Measurements from ENCODE around the gene SERPINA12. TPM values are rescaled to one million over a fixed set of nuclear protein-coding genes. Genes with fewer than 3 reads are reported as not detected.

The SERPINA12 gene
- total RNA-seq, 1 experiment from 2014 or later = not detected

DNA sequence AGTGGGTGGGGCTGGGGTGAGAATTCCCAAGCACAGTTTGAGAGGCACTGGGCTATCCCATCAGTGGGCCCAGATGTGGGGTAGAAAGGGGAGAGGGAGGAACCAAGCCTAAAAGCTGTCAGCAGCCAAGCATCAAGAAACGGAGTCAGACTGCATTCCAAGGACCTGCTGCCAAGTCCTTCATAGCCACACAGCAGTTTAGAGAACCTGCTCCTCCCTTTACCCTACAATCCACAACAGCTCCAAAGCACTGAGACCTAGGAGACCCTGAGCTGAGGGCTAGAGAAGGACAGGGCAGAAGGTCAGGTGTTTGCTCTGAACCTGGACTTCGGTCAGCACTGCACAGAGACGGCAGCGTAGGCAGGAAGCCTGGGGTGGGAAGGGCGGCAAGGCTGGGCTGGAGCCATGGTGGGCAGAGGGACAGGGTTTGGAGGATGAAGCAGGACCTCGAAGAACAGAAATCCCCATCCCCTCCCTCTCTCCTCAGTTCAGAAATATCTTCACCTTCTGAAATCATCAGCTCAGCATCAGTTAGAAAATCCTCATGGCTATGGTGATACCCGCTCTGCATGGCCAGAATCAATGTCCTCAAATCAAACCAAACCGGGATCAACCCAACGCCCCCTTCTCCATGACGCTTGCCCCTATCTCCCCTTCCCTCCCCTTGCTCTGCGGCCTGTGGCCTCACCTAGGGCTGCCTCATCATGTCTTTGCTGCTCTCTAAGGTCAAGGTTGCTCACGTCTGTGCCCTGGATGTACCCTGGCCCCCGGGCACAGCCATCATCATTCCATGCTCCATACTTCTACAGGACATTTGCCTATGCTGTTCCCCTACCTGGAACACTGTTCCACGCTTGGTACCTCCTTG lies 39.1 kb upstream of the SERPINA12 start:
- H4K5ac ChIP-seq (ENCODE audit: insufficient read length, low read depth, low read length) = no peak overlapping the region
- no peak overlapping the region for H3K14ac ChIP-seq (ENCODE audit: insufficient read depth, low read length)
- no peak overlapping the region for H3K27ac ChIP-seq (ENCODE audit: insufficient read length, low read depth, low read length)
- no peaks in the 10 kb centered on the region for H3K27me3 ChIP-seq (ENCODE audit: insufficient read depth, low read length)
- H3K4ac ChIP-seq (ENCODE audit: low read depth, low read length) = no peak overlapping the region
- Mint-ChIP-seq H3K4me1 (peaks cover 21 to 24% of the 10 kb centered on the region in 2 experiments), H3K27ac (peak overlapping the region in 1 of 3 experiments; percentile 69; a peak in 2 of 7 replicates), H3K4me3 (no peak overlapping the region), H3K36me3 (ENCODE audit: insufficient read depth in 1 of 3, low read depth in 3 of 3) (no peaks in the 10 kb centered on the region), H3K27me3 (ENCODE audit: low read depth) (peaks cover 25% of the 10 kb centered on the region), H3K9me3 (peaks cover 4 to 7% of the 10 kb centered on the region in 2 experiments; a peak in 4 of 5 replicates)
- no peak overlapping the region for H3K23ac ChIP-seq (ENCODE audit: insufficient read length, low read depth, low read length)
- no peaks in the 10 kb centered on the region for H3K79me1 ChIP-seq (ENCODE audit: insufficient read depth, low read depth, low read length, poor library complexity, severe bottlenecking)
- DNase-seq = no peak
- no peak overlapping the region for H2BK120ac ChIP-seq (ENCODE audit: low read depth, low read length, poor library complexity, severe bottlenecking)
- H4K8ac ChIP-seq (replicated peaks; ENCODE audit: insufficient read length, low read depth, low read length) = no peak overlapping the region
- H3K79me2 ChIP-seq (ENCODE audit: insufficient read depth, low read length) = no peaks in the 10 kb centered on the region
- H2BK5ac ChIP-seq (ENCODE audit: insufficient read length, low read length) = no peak overlapping the region
- no peak overlapping the region for H3T11ph ChIP-seq (ENCODE audit: low read length)
- no peaks in the 10 kb centered on the region for H4K20me1 ChIP-seq (ENCODE audit: control insufficient read depth, insufficient read depth, insufficient read length)
- no peak overlapping the region for H2BK20ac ChIP-seq (ENCODE audit: low read depth, low read length, poor library complexity, severe bottlenecking)
- no peak overlapping the region for H3K56ac ChIP-seq (ENCODE audit: insufficient read length, low read depth, low read length)
- H3K4me1 ChIP-seq (ENCODE audit: insufficient read depth, low read length) = peaks cover 1% of the 10 kb centered on the region; the same call in 1 of the 2 replicates
- TF ChIP-seq, protein P1, sequence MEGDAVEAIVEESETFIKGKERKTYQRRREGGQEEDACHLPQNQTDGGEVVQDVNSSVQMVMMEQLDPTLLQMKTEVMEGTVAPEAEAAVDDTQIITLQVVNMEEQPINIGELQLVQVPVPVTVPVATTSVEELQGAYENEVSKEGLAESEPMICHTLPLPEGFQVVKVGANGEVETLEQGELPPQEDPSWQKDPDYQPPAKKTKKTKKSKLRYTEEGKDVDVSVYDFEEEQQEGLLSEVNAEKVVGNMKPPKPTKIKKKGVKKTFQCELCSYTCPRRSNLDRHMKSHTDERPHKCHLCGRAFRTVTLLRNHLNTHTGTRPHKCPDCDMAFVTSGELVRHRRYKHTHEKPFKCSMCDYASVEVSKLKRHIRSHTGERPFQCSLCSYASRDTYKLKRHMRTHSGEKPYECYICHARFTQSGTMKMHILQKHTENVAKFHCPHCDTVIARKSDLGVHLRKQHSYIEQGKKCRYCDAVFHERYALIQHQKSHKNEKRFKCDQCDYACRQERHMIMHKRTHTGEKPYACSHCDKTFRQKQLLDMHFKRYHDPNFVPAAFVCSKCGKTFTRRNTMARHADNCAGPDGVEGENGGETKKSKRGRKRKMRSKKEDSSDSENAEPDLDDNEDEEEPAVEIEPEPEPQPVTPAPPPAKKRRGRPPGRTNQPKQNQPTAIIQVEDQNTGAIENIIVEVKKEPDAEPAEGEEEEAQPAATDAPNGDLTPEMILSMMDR (conservative IDR thresholded peaks at IDR 0.05) = no peak
- no peak overlapping the region for H2AFZ ChIP-seq (ENCODE audit: low read length)
- H3K9ac ChIP-seq (ENCODE audit: extremely low read depth, insufficient read length, low read length) = no peak overlapping the region
- no peaks in the 10 kb centered on the region for H3K9me3 ChIP-seq (ENCODE audit: control insufficient read depth, low read depth, low read length)
- no peak overlapping the region for H3K4me2 ChIP-seq (ENCODE audit: insufficient read depth, insufficient read length, low read length)
- no peak overlapping the region for H3K18ac ChIP-seq (ENCODE audit: insufficient read length, low read depth, low read length)
- H2AK5ac ChIP-seq (ENCODE audit: insufficient read length, low read length) = no peak overlapping the region
- H2BK12ac ChIP-seq (ENCODE audit: insufficient read length, low read depth, low read length) = no peak overlapping the region
- no CpG with 5 or more reads among the region's 14 CpGs for WGBS (ENCODE audit: extremely low coverage, insufficient read length, low lambda C conversion rate)
- H2BK15ac ChIP-seq (ENCODE audit: low read depth, low read length) = no peak overlapping the region
- no peak overlapping the region for H4K91ac ChIP-seq (ENCODE audit: insufficient read length, low read depth, low read length)
- no peaks in the 10 kb centered on the region for H3K23me2 ChIP-seq (ENCODE audit: insufficient read length, low read depth, low read length, poor library complexity, severe bottlenecking)

All from H9 (cell line).